ENCODE data around the gene MX1.

GRCh38 chr21:41398251-41398650 lies 27.8 kb upstream of the MX1 start:
- no peak for TF ChIP-seq EZH2 (IDR thresholded peaks at IDR 0.05; ENCODE audit: borderline replicate concordance, low read depth, low read length, poor library complexity, severe bottlenecking)
- no peak for TF ChIP-seq CTCF (conservative IDR thresholded peaks at IDR 0.05; ENCODE audit: low read depth, low read length)
